HG03175 (cell line): Measurements from ENCODE around the gene GRID2.
"Not testable (repeated sequence)": the region's sequence is repeated elsewhere in the genome, so short reads cannot be mapped to it uniquely, and the experiment has no call there.

Experiments used
- ATAC-seq: cut with Tn5 transposase; IDR thresholded peaks from one replicate; pipeline ENCODE4 v1.9.1; 2021; ENCODE audit warnings: mild to moderate bottlenecking, moderate library complexity; ENCODE audit not compliant: unreplicated experiment

The GRID2 gene

GRCh38 chr4:93299118-93299517, 995.4 kb downstream of the GRID2 start:
- ATAC-seq = no peak

GRCh38 chr4:93300780-93301555, 997.2 kb downstream of the GRID2 start:
- ATAC-seq = not testable (repeated sequence)

- ATAC-seq = no peak
Observed at GRCh38 chr4:93302310-93302709, 998.5 kb downstream of the GRID2 start.

GRCh38 chr4:93303440-93303839, 999.7 kb downstream of the GRID2 start:
- ATAC-seq = no peak

GRCh38 chr4:93312299-93312698, 1008.5 kb downstream of the GRID2 start:
- ATAC-seq = no peak

GRCh38 chr4:93313197-93313596, 1009.4 kb downstream of the GRID2 start:
- no peak for ATAC-seq

GRCh38 chr4:93317057-93317456, 1013.3 kb downstream of the GRID2 start:
- ATAC-seq = no peak

- ATAC-seq = no peak
Observed at GRCh38 chr4:93317561-93317960, 1013.8 kb downstream of the GRID2 start.

- ATAC-seq = no peak
Observed at GRCh38 chr4:93319041-93319440, 1015.3 kb downstream of the GRID2 start.

GRCh38 chr4:93320356-93320755, 1016.6 kb downstream of the GRID2 start:
- no peak for ATAC-seq

GRCh38 chr4:93327346-93327745, 1023.6 kb downstream of the GRID2 start:
- no peak for ATAC-seq

- ATAC-seq = peak; percentile 92
Observed at GRCh38 chr4:93334003-93334402, 1030.2 kb downstream of the GRID2 start.

GRCh38 chr4:93337196-93337595, 1033.4 kb downstream of the GRID2 start:
- ATAC-seq = no peak

- ATAC-seq = no peak
Observed at GRCh38 chr4:93342738-93343137, 1039.0 kb downstream of the GRID2 start.

GRCh38 chr4:93346840-93347239, 1043.1 kb downstream of the GRID2 start:
- ATAC-seq = no peak

- ATAC-seq = no peak
Observed at GRCh38 chr4:93348896-93349295, 1045.1 kb downstream of the GRID2 start.

- ATAC-seq = no peak
Observed at GRCh38 chr4:93351846-93352245, 1048.1 kb downstream of the GRID2 start.

- ATAC-seq = no peak
Observed at GRCh38 chr4:93355411-93355810, 1051.6 kb downstream of the GRID2 start.

- no peak for ATAC-seq
Observed at GRCh38 chr4:93359586-93359985, 1055.8 kb downstream of the GRID2 start.

GRCh38 chr4:93366169-93366755, 1062.5 kb downstream of the GRID2 start:
- not testable (repeated sequence) for ATAC-seq

- no peak for ATAC-seq
Observed at GRCh38 chr4:93368968-93369367, 1065.2 kb downstream of the GRID2 start.

GRCh38 chr4:93370256-93370655, 1066.5 kb downstream of the GRID2 start:
- no peak for ATAC-seq
